Measurements from ENCODE around the gene ACVR2A.

- TF ChIP-seq CTCF (IDR thresholded peaks at IDR 0.05; ENCODE audit: poor library complexity, severe bottlenecking): no peak
- TF ChIP-seq RAD21 (conservative IDR thresholded peaks at IDR 0.05): no peak
- TF ChIP-seq EP300 (conservative IDR thresholded peaks at IDR 0.05; ENCODE audit: poor library complexity, severe bottlenecking): no peak
- TF ChIP-seq REST (IDR thresholded peaks at IDR 0.05; ENCODE audit: borderline replicate concordance): no peak
- TF ChIP-seq POLR2AphosphoS5 (IDR thresholded peaks at IDR 0.05): no peak
- TF ChIP-seq EZH2 (IDR thresholded peaks at IDR 0.05; ENCODE audit: borderline replicate concordance, insufficient read depth, low read length, poor library complexity, severe bottlenecking): no peak
These were observed 71.2 kb downstream of the ACVR2A start for GRCh38 chr2:147916067-147916466.
